HG03135 (cell line): ENCODE measurements around the gene SFT2D3.

ENCODE experiments used
- ATAC-seq: cut with Tn5 transposase; IDR thresholded peaks from one replicate; pipeline ENCODE4 v1.9.1; 2021; ENCODE audit warnings: mild to moderate bottlenecking, moderate library complexity; ENCODE audit not compliant: unreplicated experiment

The SFT2D3 gene

DNA sequence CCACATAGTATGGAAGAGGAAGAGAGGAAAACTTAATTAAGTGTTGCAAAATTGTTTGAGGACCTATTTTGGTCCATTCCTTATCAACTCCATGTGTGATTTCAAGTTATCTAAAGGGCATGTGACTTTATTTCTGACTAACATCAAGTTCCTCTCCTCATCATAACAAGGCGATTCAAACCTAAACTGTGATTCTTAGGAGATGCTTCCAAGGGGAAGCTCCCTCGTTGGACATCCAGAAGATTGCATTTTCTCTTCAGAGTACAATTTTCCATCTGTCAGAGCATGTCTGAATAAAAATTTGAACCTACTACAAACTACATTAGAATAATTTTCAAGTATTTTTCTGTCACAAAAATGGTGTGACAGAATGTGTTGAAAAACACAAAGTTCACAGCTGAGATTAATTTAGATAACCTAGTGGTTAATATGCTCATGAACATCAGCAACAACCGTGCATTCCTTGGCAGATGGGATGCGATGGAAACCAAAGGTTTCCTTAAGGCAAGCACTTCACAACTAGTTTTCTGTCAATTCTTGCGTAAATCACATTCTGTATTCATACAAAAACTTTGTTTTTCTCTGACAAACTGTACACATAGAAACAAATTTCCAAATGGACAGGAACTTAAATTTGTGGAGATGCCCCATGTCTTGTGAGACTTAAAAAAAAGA, 4.2 kb downstream of the SFT2D3 start:
- no peak for ATAC-seq

DNA sequence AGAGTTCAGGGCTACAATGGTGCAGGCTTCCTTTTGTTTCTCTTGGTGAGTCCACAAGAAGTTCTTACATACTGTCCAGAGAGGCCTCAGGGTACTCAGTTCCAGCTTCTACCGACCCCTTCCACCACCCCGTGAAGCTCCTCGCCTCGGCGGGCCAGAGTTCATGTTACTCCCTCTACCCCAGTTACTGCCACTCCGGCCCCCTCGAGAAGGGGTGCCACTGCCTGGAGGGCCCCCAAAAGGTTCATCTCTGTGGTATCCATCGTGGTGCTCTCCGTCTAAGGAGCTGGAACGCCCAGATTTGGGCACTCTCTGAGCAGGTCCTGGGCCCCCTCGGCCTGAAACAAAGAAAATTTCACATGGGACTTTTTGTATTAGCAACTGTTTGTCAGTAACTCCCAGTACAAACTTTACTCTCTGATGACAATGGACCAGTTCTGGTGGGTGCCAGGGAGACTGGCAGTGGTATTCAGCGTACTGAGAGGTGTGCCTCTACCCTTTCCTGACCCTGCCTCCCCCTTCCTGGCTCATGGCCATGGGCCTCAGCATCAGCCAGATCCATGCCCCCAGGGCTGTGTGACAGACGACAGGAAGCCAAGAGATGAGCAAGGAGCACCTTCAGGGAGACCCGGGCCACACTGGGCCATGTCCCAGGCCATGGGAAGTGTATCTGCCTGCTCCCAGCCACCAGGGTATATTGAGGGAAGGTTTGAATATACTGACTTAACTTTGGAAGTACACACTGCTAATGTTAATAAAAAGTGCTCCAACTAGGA, 5.1 kb downstream of the SFT2D3 start:
- ATAC-seq = no peak

DNA sequence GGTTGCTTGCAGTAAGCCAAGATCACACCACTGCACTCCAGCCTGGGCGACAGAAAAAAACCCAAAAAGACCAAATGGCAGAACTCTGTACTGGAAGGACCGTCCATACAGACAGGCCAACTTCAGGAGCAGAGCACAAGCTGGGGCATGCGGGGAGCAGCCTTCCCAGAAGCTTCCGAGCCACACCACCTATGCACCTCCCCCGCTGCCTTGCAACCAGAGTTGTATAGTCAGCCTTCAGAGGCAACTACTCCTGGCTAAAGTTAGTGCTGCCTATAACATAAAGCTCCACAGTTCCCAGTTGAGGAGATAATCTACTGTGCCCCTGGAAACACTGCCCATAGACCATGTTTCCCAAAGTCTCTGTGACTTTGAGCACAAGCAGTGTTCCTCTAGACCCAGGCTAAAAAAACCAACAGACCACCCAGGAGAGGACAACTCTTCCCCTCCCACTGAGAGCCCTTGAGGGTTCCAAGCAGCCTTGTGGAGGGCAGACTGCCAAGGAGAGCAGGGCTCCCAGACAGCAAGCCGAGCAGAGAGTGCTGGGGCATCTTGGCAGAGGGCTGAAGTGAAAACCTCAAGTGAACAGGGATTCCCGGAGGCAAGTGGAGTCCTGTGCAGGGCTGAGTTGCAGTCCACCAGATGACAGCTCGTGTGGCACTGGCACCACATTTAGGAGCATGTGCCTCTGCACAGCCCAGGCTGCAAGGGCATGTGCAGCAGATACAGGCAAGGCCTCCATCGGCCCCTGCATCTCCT, 6.8 kb downstream of the SFT2D3 start:
- no peak for ATAC-seq

DNA sequence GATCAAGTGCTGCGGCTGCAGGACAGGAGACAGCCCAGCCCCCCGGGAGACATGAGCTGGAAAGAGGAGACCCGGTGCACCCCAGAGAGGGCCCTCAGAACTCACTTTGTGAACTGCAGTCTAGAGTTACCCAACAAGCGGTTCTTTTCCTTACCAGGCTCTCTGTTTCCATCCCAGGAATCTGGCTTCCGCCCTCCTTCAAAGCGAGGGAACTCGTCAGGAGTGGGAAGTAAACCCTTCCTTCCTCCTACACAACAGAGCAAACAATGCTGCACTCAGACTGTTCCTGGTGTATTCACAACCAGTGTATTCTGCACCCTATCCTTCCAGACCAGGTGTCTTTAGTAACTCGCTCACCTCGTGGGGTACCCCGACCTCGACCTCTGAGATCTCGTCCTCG, 8.0 kb downstream of the SFT2D3 start:
- ATAC-seq = no peak

DNA sequence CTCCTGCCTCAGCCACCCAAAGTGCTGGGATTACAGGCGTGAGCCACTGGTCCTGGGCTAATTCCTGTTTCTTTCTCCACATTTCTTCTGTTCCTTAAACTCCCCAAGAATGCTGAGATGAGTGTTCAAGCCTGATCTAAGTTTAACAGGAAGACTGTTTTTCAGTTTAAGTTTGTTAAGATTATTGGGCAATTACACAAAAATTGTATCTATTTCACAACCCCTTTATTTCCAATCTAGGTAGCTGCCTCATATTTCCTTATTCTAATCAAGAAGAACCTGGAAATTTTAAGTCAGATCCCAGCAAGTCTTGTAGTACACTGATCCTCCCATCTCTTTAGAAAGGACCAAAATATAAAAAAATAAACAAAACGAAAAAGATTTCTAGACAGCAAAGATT, 11.7 kb downstream of the SFT2D3 start:
- no peak for ATAC-seq

DNA sequence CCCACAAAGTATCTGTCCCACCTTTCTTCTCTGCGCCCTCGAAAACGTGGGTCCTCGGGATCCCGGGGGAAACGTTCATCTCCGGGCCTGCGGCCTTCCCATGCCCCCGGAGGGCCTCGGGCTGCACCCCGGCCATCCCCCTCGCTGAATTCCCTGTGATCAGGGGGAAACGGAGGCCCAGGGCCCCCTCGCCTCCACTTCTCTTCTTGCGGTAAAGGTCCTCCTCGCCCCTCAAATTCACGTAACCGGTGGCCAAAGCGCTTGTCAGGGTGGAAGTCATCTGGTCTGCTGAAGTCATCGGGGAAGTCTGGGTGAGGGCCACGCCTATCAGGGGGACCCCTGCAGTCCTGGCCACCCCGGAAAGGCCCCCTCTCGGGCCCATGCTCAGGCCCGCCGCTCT, 12.3 kb downstream of the SFT2D3 start:
- no peak for ATAC-seq

DNA sequence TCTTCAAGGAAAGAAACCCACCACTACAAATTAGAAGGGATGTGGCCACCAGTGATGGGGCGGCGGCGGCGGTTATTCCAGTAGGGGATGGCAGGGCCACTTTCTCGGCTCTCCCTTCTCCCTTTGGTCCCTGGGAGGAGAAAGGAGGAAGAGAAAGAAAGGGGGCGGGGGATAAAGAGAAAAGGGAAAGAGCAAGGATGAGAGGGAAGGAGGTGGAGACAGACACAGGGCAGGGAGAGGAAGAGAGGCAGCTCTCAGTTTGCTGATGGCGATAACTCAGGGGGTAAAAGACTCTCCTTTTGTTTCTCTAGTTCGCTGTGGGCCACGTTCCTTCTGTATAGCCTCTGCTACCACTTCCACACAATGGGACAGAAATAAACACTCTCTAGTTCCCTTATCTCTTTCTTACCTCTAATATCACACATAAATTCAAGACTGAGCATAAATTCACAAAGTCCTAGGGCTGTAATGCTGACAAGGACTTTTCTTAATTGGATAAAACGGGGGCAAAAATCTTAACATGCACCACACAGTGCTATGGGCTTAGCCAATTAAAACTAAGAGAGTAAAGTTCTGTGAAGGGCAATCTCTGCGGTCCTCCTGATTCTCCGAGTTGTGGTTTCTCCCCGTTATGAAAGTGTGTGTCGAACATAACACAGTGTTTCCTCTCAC, 14.6 kb downstream of the SFT2D3 start:
- no peak for ATAC-seq

DNA sequence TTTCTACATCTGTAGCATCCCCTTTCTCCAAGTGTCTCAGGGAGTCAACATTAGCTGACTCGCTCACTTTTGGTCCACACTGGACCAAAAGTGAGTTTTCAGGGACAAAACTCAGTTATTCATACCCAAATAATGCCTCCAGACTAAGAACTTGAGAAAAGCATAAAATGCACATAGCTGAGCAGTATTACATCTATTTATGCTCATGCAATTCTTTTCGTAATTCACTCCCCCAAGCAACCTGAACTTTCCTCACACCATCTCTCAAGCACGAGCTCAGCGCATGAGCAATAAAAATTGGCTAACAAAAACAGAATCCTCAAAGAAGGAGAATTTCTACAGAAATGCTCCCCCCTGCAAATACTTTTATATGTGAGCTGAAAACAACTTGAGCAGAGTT, 17.0 kb downstream of the SFT2D3 start:
- ATAC-seq = no peak

DNA sequence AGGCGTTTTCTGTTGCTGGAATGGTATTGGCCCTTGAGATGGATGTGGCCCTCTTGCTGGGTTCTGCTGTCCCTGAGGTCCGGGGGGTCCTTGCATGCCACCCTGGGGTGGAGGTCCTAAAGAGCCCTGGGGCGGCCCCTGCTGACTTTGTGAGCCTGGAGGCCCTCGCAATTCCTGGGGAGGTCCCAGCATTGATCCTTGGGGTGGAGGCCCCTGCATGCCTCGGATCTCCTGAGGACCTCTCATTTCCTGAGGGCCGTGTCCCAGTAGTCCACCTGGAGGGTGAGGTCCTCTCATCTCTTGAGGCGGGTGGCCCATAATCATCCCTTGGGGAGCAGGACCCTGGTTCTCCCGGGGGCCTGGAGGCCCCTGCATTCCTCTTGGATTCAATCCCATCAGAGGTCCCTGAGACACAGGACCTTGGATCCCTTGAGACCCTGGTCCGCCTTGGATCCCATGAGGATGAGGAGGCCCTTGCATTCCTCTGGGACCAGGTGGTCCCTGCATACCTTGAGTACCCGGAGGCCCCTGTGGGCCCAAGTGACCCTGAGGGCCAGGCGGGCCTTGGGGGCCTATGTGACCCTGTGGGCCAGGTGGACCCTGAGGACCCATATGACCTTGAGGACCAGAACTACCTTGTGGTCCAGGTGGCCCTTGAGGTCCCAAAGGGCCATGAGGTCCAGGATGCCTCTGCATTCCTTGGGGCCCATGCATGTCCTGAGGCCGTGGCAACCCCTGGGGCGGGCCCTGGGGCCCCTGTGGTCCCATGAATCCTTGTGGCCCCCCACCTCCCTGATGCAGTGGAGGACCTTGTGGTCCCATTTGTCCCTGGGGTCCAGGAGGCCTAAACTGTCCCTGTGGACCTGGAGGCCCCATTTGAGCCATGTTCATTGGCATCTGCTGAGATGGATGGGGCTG, 18.3 kb downstream of the SFT2D3 start:
- ATAC-seq = no peak

DNA sequence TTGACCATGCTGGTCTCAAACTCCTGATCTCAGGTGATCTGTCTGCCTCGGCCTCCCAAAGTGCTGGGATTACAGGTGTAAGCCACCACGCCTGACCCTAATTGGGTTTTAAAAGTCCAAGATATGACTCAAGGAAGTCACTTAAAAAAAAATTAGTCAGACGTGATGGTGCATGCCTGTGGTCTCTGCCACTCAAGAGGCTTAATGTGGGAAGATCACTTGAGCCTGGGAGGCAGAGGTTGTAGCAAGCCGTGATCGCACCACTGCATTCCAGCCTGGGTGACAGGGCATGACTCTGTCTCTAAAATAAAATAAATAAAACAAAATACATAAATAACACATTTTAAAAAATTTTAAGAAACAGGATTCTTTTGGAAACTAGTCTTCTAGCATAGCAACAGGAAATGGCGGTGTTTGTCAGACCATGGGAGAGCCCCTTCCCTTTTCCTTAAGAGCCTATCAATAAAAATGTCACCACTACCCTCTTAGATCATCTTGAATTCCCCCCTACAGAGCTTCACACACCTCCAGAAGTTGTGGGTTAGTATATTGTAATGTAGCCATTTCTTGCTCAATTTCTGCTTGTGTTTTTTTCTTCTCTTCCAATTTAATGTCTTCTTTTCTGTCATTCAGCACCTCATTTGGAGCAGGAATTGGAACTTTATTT, 20.1 kb downstream of the SFT2D3 start:
- no peak for ATAC-seq

DNA sequence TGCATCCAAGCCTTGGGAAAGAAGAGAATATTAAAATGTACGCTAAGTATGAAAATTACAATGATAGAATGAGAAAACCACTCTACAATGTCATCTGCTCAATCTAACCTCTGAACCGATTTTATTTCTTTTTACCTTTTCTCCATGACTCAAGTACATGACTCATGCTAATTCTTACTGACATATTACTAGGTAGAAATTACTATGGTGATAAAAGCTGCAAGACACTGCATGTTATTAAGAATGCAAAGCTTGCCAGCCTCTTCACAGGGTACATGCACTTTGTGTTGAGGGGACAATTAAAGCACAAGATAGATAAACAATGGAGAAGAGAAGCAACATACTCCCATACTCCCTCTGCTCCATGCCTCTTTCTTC, 20.7 kb downstream of the SFT2D3 start:
- no peak for ATAC-seq

DNA sequence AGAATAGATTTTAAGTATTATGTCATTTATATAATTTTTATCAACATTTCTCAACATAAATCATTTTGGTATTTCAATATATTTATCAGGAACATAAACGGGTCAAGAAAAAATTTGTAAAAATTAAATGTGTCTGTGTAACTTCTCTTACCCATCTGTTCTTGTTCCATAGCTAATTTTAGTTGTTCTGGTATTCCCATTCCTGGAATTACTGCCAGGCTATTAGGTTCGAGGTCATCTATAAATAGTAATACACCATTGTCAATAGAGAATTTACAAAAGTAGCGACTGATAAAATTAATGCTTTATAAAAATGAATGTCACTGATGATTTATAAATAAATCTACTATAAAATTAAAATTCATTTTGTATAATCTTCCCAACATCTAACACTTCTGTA, 21.5 kb downstream of the SFT2D3 start:
- ATAC-seq = no peak

DNA sequence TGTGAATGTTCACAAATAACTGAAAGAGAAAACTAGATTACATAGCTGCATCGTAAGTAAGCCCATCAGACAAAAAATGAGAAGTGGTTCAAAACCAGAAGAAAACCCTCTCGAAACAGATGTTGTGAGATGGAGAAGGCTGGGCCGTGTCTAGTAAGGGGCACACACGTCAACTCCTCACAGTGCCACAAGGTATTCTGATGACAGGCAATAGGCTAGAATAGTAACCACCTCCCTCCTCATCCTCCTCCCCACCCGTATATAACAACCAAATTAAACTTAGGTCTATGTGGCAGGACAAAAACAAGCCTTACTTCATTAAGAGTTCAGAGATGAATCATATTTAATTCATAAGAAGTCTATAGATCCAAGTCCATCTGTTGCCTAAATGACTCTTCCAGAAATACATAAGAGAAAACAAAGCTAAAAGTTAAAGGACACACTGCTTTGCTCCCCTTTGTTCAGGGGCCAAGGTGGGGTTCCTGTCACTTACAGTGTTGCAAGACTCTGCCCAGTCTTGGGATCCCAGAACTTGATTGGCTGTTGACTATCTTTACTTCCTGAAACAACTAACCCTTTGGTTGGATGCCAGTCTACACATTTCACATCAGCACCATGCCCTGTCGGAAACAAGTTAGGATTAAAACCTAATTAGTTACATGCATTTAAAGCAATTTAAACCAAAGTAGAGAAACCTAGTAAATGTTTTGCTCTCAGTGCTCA, 25.0 kb downstream of the SFT2D3 start:
- ATAC-seq = no peak

DNA sequence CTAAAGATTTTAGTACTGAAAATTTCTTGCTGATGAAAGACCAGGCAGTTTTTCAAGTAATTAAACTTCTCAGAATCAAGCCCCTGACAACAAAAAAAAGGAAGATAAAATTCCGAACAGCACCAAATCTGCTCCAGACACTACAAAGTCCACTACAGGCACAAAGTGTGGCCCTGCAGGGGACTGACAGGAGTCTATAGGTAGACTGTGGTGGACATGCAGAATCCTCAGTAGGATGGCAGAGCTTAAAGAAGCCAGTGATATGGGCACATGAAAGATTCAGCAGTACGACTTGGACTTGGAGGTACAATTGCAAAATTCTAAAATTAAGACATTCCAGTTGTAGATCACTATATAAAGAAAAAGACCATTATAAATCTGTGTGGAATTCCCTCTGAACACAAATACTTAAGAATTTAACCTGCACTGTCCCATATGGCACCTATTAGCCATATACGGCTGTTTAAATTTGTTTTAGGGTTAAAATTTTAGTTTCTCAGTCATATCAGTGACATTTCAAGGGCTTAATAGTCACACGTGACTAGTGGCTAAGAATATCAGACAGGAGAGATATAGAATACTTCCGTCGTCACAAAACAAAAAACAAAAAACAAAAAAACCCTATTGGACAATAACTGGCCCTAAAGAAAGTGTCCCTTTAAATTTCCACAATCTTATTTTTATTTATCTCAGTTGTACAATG, 32.0 kb downstream of the SFT2D3 start:
- ATAC-seq = no peak

DNA sequence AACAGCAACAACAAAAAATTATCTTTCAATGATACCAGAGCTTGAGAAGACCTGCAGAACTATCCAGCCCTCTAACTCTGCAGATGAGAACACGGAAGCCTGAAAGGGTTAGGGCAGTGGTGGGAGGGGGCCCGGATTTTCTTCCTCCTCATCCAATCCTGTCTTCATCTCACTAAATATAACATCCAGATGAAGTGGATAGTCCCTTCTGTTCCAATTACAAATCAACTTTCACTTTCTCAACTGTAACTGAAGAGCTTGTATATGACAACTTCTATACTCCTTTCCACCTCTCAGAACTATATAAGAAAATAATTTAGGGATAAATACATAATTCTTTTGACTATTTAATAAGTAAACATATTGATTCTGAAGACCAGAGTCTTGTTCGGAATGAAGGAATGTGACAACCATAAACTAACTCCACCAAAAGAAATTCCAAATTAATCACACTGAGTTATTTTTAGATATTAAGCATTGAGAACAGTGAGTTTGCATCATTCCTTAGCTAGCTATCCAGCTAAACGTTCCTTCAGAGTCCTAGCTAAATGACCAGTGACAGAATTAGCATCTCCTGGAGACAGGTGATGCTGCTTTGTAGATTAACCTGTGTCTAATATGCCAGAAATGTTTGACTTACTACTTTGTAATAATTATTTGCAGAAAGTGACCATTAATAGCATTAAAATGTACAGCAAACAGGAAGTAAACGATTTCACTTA, 32.7 kb downstream of the SFT2D3 start:
- ATAC-seq = no peak

DNA sequence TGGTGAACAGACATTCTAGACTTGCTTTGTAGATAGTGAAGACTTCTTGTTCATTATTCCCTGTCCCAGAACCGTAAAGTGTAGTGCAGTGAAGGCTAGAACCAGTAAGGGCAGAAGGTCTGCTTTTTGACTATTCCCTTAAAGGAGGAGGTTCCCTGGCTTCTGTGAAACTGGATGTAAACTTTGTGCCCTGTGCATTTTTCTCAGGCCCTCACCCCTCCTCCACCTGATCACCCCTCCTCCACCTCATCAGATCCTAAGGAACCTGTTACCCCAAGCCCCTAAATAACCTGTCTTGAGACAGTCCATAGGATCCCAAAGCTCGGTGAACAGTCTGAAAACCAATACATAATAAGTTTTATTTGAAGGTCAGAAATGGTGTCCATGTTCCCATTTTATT, 33.7 kb downstream of the SFT2D3 start:
- ATAC-seq = no peak

DNA sequence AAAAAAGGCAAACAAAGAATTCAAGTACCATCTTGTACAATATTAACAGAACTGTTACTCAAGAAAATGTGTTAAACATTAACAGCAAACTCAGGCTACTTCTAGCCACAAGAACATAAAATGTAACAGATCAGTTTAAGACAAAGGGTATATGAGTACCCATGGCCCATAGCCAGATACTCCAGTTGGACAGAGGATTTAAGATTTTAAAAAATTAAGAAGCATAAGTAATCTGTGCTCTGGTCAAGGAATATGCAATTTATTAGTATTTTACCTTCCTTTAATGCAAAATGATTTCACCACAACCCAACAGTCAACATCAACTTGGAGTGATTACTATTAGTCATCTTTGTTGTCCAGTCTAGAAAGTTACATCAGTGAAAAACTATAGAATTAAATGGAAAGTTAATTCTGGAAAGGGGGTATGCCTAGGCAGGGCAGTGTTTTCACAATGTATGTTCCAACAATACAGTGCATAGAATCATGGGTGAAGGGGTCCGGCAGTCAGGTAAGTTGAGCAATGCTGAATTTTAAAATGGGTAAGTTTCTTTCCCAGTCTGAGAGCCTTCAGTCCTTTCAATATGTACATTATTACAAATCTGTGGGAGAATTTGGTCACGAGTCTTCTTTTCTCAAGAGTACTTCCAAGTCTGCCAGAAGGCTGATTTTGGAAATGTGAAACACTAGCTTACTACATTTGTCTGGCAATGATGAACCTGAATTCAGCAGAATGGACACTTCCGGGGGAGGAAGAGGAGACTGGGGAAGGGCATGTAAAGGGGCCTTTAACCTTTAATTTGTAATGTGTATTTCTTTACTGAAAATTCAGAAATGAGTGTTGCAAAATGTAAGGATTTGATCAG, 34.5 kb downstream of the SFT2D3 start:
- peak; percentile 62 for ATAC-seq
